ENCODE data around the gene CDK11B.

The CDK11B gene

DNA sequence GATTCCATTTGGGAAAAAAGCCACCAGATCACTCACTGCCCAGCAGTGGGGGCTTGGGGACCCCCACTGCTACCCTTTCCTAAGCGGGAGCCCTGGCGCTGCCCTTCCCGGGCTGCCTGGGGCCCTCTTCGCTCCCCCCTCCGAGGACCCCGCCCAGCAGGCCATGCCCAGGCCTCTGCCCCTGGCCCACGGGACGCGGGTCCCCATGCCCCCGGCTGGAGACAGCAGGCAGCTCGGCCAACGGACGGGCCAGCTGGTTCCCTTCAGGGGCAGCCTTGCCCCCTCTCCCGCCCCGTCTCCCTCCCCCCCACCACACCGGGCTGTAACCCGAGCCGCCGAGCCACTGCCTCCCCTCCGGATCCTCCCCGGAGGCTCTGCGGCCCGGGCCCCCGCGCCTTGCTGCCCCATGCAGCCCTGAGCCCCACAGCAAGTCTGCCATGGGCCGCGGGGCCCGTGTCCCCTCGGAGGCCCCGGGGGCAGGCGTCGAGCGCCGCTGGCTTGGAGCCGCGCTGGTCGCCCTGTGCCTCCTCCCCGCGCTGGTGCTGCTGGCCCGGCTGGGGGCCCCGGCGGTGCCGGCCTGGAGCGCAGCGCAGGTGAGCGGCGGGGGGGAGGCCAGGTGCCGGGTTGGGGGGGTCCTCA lies 26.9 kb downstream of the CDK11B start, which contains the start of gene MMP23B:
Gene MMP23B, plus strand, starts transcription at position 392 of the 639 bp plus-strand sequence. Its CDS starts 46 bp downstream, at position 438.
- no peak within 1 kb of the TSS for H3K4me3 ChIP-seq (ENCODE audit: low read depth, low read length)
- H3K79me2 ChIP-seq (ENCODE audit: control insufficient read depth, insufficient read depth, low read length, unreplicated experiment): no peaks in the 10 kb centered on the region
- no peak within 1 kb of the TSS for H3K27ac ChIP-seq (ENCODE audit: low read depth, low read length)
- H3K4me1 ChIP-seq (ENCODE audit: control insufficient read depth, insufficient read depth, low read length, unreplicated experiment): no peaks in the 10 kb centered on the region
- no peak within 1 kb of the TSS for H2AFZ ChIP-seq (ENCODE audit: low read length, unreplicated experiment)
- H3K36me3 ChIP-seq (ENCODE audit: insufficient read depth, low read length): no peaks in the 10 kb centered on the region
- H3K27me3 ChIP-seq (ENCODE audit: insufficient read depth, low read length): peaks cover 7% of the 10 kb centered on the region; the same call in 1 of the 2 replicates

DNA sequence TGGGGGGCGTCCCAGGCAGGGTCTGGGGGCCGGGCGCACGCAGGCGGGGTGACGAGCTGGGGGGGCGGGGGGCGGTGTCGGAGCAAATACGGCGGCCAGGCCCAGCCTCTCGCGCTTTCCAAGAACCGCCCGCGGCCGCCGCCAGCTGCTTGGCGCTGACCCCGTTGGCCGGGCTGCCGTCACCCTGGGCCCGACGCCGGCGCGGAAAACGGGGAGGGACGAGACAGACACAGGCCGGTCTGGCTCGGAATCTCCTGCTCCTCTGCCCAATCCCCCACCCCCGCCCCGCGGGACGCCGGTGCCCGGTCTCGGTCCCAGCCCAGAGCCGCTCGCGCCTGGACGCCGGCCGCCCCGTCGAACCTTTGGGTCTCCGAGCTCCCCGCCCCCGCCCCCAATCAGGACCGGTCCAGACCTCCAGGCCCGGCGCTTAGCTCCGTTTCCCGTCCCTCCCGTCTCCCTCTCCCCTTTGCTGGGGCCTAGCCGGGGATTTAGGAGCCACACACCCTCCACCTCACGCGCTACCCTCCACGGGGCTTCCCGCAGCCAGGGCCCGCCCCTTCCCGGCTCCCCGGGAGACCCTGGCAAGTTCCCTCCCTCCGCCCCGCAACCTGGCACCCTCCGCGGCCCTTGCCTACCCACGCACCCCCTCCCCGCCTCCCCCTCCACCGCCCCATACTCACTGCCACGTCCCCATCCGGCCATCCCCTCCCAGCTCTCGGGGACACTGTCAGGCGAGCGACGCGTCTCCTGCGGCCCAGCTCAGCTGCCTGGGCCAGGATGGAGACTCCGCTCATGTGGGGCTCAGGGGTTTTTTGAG lies 27.6 kb downstream of the CDK11B start:
- no peaks in the 10 kb centered on the region for H3K79me2 ChIP-seq (ENCODE audit: control insufficient read depth, insufficient read depth, low read length, unreplicated experiment)
- H3K4me3 ChIP-seq (ENCODE audit: low read depth, low read length): no peak overlapping the region
- H3K27me3 ChIP-seq (ENCODE audit: insufficient read depth, low read length): peaks cover 7% of the 10 kb centered on the region; the same call in 1 of the 2 replicates
- no peaks in the 10 kb centered on the region for H3K4me1 ChIP-seq (ENCODE audit: control insufficient read depth, insufficient read depth, low read length, unreplicated experiment)
- no peaks in the 10 kb centered on the region for H3K36me3 ChIP-seq (ENCODE audit: insufficient read depth, low read length)
- H3K27ac ChIP-seq (ENCODE audit: low read depth, low read length): no peak overlapping the region
- no peak overlapping the region for H2AFZ ChIP-seq (ENCODE audit: low read length, unreplicated experiment)

DNA sequence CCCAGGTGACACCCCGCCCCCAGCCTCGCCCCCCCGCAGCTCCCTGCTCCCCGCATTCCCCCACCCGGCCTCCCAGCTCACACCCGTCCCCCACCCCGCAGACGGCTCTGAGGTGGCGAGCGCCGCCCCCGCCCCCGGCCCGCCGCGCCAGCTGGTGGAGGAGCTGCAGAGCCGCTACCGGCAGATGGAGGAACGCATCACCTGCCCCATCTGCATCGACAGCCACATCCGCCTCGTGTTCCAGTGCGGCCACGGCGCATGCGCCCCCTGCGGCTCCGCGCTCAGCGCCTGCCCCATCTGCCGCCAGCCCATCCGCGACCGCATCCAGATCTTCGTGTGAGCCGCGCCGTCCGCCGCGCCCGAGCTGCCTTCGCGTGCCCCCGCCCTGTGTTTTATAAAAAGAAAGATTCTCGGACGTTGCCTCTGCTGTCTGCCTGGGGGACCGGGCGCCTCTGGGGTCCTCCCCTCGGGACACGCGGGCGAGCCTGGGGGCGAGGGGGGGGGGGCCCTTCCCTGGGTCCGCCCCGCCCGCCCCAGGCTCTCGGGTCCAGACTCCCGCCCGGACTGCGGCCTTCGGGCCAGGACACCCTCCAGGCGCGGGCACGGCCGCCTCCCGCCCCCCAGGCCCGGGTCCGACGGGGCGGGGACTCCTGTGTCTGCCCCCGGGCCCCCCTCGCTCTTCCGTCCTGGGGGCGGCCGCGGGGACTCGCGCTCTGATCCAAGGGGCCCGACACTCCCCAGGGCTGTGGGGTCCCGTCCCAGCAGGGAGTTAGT lies 28.4 kb downstream of the CDK11B start:
- Histone ChIP-seq H3K27ac (ENCODE audit: low read depth, low read length) (no peak overlapping the region), H3K36me3 (ENCODE audit: insufficient read depth, low read length) (no peaks in the 10 kb centered on the region), H3K4me3 (ENCODE audit: low read depth, low read length) (no peak overlapping the region), H3K27me3 (ENCODE audit: insufficient read depth, low read length) (peaks cover 7% of the 10 kb centered on the region; the same call in 1 of the 2 replicates), H3K79me2 (ENCODE audit: control insufficient read depth, insufficient read depth, low read length, unreplicated experiment) (no peaks in the 10 kb centered on the region), H3K4me1 (ENCODE audit: control insufficient read depth, insufficient read depth, low read length, unreplicated experiment) (no peaks in the 10 kb centered on the region), H2AFZ (ENCODE audit: low read length, unreplicated experiment) (no peak overlapping the region)

GRCh38 chr1:1629430-1630190 lies 29.2 kb downstream of the CDK11B start:
- Histone ChIP-seq H3K4me3 (ENCODE audit: low read depth, low read length) (no peak overlapping the region), H2AFZ (ENCODE audit: low read length, unreplicated experiment) (no peak overlapping the region), H3K36me3 (ENCODE audit: insufficient read depth, low read length) (no peaks in the 10 kb centered on the region), H3K27ac (ENCODE audit: low read depth, low read length) (no peak overlapping the region), H3K79me2 (ENCODE audit: control insufficient read depth, insufficient read depth, low read length, unreplicated experiment) (no peaks in the 10 kb centered on the region), H3K4me1 (ENCODE audit: control insufficient read depth, insufficient read depth, low read length, unreplicated experiment) (no peaks in the 10 kb centered on the region), H3K27me3 (ENCODE audit: insufficient read depth, low read length) (peaks cover 7% of the 10 kb centered on the region; the same call in 1 of the 2 replicates)

- no peak overlapping the region for H3K4me3 ChIP-seq (ENCODE audit: low read depth, low read length)
- H3K36me3 ChIP-seq (ENCODE audit: insufficient read depth, low read length): no peaks in the 10 kb centered on the region
- no peaks in the 10 kb centered on the region for H3K79me2 ChIP-seq (ENCODE audit: control insufficient read depth, insufficient read depth, low read length, unreplicated experiment)
- H2AFZ ChIP-seq (ENCODE audit: low read length, unreplicated experiment): no peak overlapping the region
- H3K27ac ChIP-seq (ENCODE audit: low read depth, low read length): no peak overlapping the region
- H3K4me1 ChIP-seq (ENCODE audit: control insufficient read depth, insufficient read depth, low read length, unreplicated experiment): no peaks in the 10 kb centered on the region
- H3K27me3 ChIP-seq (ENCODE audit: insufficient read depth, low read length): peaks cover 7% of the 10 kb centered on the region; the same call in 1 of the 2 replicates
Observed at GRCh38 chr1:1628754-1629429, 29.9 kb downstream of the CDK11B start.

DNA sequence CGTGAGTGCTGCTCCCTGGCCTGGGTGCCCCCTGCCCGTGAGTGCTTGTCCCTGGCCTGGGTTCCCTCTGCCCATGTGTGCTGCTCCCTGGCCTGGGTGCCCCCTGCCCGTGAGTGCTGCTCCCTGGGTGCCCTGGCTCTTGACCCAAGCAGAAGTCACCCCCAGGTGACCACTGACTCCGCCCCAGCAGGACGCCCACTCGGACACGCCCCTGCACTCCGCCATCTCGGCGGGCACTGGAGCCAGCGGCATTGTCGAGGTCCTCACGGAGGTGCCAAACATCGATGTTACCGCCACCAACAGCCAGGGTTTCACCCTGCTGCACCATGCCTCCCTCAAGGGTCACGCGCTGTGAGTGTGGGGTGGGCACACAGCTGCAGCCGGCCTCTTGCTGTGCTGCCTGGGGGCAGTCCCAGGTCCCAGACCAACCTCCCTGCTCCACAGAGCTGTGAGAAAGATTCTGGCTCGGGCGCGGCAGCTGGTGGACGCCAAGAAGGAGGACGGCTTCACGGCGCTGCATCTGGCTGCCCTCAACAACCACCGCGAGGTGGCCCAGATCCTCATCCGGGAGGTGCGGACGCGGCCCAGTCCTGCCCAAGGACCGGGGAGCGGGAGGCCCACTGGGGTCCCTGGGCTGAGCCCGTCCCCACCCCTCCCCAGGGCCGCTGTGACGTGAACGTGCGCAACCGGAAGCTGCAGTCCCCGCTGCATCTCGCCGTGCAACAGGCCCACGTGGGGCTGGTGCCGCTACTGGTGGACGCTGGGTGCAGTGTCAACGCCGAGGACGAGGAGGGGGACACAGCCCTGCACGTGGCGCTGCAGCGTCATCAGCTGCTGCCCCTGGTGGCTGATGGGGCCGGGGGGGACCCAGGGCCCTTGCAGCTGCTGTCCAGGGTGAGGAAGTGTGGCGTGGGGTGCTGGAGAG lies 30.7 kb downstream of the CDK11B start:
- Histone ChIP-seq H3K79me2 (ENCODE audit: control insufficient read depth, insufficient read depth, low read length, unreplicated experiment) (no peaks in the 10 kb centered on the region), H3K27ac (ENCODE audit: low read depth, low read length) (no peak overlapping the region), H2AFZ (ENCODE audit: low read length, unreplicated experiment) (no peak overlapping the region), H3K36me3 (ENCODE audit: insufficient read depth, low read length) (no peaks in the 10 kb centered on the region), H3K4me3 (ENCODE audit: low read depth, low read length) (no peak overlapping the region), H3K4me1 (ENCODE audit: control insufficient read depth, insufficient read depth, low read length, unreplicated experiment) (no peaks in the 10 kb centered on the region), H3K27me3 (ENCODE audit: insufficient read depth, low read length) (peaks cover 7% of the 10 kb centered on the region; the same call in 1 of the 2 replicates)

- Histone ChIP-seq H3K27ac (ENCODE audit: low read depth, low read length) (no peak overlapping the region), H3K27me3 (ENCODE audit: insufficient read depth, low read length) (peaks cover 7% of the 10 kb centered on the region; the same call in 1 of the 2 replicates), H3K4me1 (ENCODE audit: control insufficient read depth, insufficient read depth, low read length, unreplicated experiment) (no peaks in the 10 kb centered on the region), H3K79me2 (ENCODE audit: control insufficient read depth, insufficient read depth, low read length, unreplicated experiment) (no peaks in the 10 kb centered on the region), H2AFZ (ENCODE audit: low read length, unreplicated experiment) (no peak overlapping the region), H3K36me3 (ENCODE audit: insufficient read depth, low read length) (no peaks in the 10 kb centered on the region), H3K4me3 (ENCODE audit: low read depth, low read length) (no peak overlapping the region)
Observed at GRCh38 chr1:1627261-1627828, 31.5 kb downstream of the CDK11B start.

- Histone ChIP-seq H3K4me1 (ENCODE audit: control insufficient read depth, insufficient read depth, low read length, unreplicated experiment) (no peaks in the 10 kb centered on the region), H3K79me2 (ENCODE audit: control insufficient read depth, insufficient read depth, low read length, unreplicated experiment) (no peaks in the 10 kb centered on the region), H2AFZ (ENCODE audit: low read length, unreplicated experiment) (no peak overlapping the region), H3K27me3 (ENCODE audit: insufficient read depth, low read length) (no peaks in the 10 kb centered on the region), H3K4me3 (ENCODE audit: low read depth, low read length) (no peak overlapping the region), H3K27ac (ENCODE audit: low read depth, low read length) (no peak overlapping the region), H3K36me3 (ENCODE audit: insufficient read depth, low read length) (no peaks in the 10 kb centered on the region)
Observed at GRCh38 chr1:1626207-1627141, 32.3 kb downstream of the CDK11B start.

All from ACC112 (cell line).